H9 (cell line): Measurements from ENCODE around the gene CRABP1. TPM values are rescaled to one million over a fixed set of nuclear protein-coding genes. Genes with fewer than 3 reads are reported as not detected.

Experiments used
- DNase-seq: peaks from one replicate; pipeline ENCODE4 v3.0.0-alpha.2; 2017
- H2AFZ ChIP-seq: one replicate; pipeline ENCODE4 v1.6.1; 2013; ENCODE audit warnings: mild to moderate bottlenecking, low read length, control low read depth, moderate library complexity
- H2AK5ac ChIP-seq: 2 replicates; pipeline ENCODE4 v1.6.1; 2013; ENCODE audit warnings: low read length, control low read depth, mixed read lengths; ENCODE audit not compliant: insufficient read length
- H2BK120ac ChIP-seq: one replicate; pipeline ENCODE4 v1.6.1; 2013; ENCODE audit warnings: low read depth, mild to moderate bottlenecking, low read length, control low read depth, inconsistent platforms; ENCODE audit not compliant: poor library complexity, severe bottlenecking
- H2BK12ac ChIP-seq: 2 replicates; pipeline ENCODE4 v1.6.1; 2013; ENCODE audit warnings: low read length, control low read depth, mixed read lengths, low read depth; ENCODE audit not compliant: insufficient read length
- H2BK15ac ChIP-seq: 2 replicates; pipeline ENCODE4 v1.6.1; 2013; ENCODE audit warnings: low read depth, low read length, control low read depth
- H2BK20ac ChIP-seq: one replicate; pipeline ENCODE4 v1.6.1; 2013; ENCODE audit warnings: low read depth, mild to moderate bottlenecking, low read length, control low read depth, inconsistent platforms; ENCODE audit not compliant: poor library complexity, severe bottlenecking
- H2BK5ac ChIP-seq: 2 replicates; pipeline ENCODE4 v1.6.1; 2013; ENCODE audit warnings: low read length, control low read depth, mixed read lengths; ENCODE audit not compliant: insufficient read length
- H3K14ac ChIP-seq: 2 replicates; pipeline ENCODE4 v1.6.1; 2013; ENCODE audit warnings: low read length, control low read depth; ENCODE audit not compliant: insufficient read depth
- H3K18ac ChIP-seq: 2 replicates; pipeline ENCODE4 v1.6.1; 2013; ENCODE audit warnings: low read depth, mild to moderate bottlenecking, mixed read lengths, low read length, control low read depth; ENCODE audit not compliant: insufficient read length
- H3K23ac ChIP-seq: 2 replicates; pipeline ENCODE4 v1.6.1; 2013; ENCODE audit warnings: low read length, control low read depth, mixed read lengths, low read depth; ENCODE audit not compliant: insufficient read length
- H3K23me2 ChIP-seq: 2 replicates; pipeline ENCODE4 v1.6.1; 2013; ENCODE audit warnings: low read depth, mild to moderate bottlenecking, mixed read lengths, low read length, control low read depth; ENCODE audit not compliant: insufficient read length, poor library complexity, severe bottlenecking
- H3K27ac ChIP-seq: 2 replicates; pipeline ENCODE4 v1.5.1; 2013; ENCODE audit warnings: low read length, control low read depth, mixed read lengths, low read depth; ENCODE audit not compliant: insufficient read length
- H3K27me3 ChIP-seq: 2 replicates; pipeline ENCODE4 v1.6.1; 2013; ENCODE audit warnings: low read length, control low read depth, inconsistent platforms; ENCODE audit not compliant: insufficient read depth
- H3K4ac ChIP-seq: 2 replicates; pipeline ENCODE4 v1.6.1; 2013; ENCODE audit warnings: low read depth, mild to moderate bottlenecking, control low read depth, inconsistent platforms, low read length, moderate library complexity
- H3K4me1 ChIP-seq: 2 replicates; pipeline ENCODE4 v1.6.1; 2013; ENCODE audit warnings: low read length, control low read depth, inconsistent platforms; ENCODE audit not compliant: insufficient read depth
- H3K4me2 ChIP-seq: 2 replicates; pipeline ENCODE4 v1.6.1; 2013; ENCODE audit warnings: low read length, control low read depth, mixed read lengths; ENCODE audit not compliant: insufficient read length, insufficient read depth
- H3K56ac ChIP-seq: 2 replicates; pipeline ENCODE4 v1.6.1; 2013; ENCODE audit warnings: low read depth, mild to moderate bottlenecking, mixed read lengths, low read length, control low read depth; ENCODE audit not compliant: insufficient read length
- H3K79me1 ChIP-seq: 2 replicates; pipeline ENCODE4 v1.6.1; 2013; ENCODE audit warnings: low read depth, mild to moderate bottlenecking, moderate library complexity, low read length, control low read depth, inconsistent platforms; ENCODE audit not compliant: insufficient read depth, poor library complexity, severe bottlenecking
- H3K79me2 ChIP-seq: 2 replicates; pipeline ENCODE4 v1.6.1; 2013; ENCODE audit warnings: low read length, control low read depth, inconsistent platforms; ENCODE audit not compliant: insufficient read depth
- H3K9ac ChIP-seq: 2 replicates; pipeline ENCODE4 v1.6.1; 2013; ENCODE audit warnings: low read length, control low read depth, mixed read lengths; ENCODE audit not compliant: insufficient read length; ENCODE audit errors: extremely low read depth
- H3K9me3 ChIP-seq: one replicate; pipeline ENCODE4 v1.6.1; 2013; ENCODE audit warnings: low read depth, low read length, inconsistent platforms; ENCODE audit not compliant: control insufficient read depth
- H3T11ph ChIP-seq: one replicate; pipeline ENCODE4 v1.6.1; 2013; ENCODE audit warnings: mild to moderate bottlenecking, low read length, control low read depth, inconsistent platforms
- H4K20me1 ChIP-seq: one replicate; pipeline ENCODE4 v1.6.1; 2013; ENCODE audit not compliant: control insufficient read depth, insufficient read length, insufficient read depth
- H4K5ac ChIP-seq: 2 replicates; pipeline ENCODE4 v1.6.1; 2013; ENCODE audit warnings: low read depth, mild to moderate bottlenecking, mixed read lengths, low read length, control low read depth; ENCODE audit not compliant: insufficient read length
- H4K8ac ChIP-seq: replicated peaks from 2 replicates; pipeline ENCODE4 v1.6.1; 2013; ENCODE audit warnings: low read length, control low read depth, mixed read lengths, low read depth; ENCODE audit not compliant: insufficient read length
- H4K91ac ChIP-seq: 2 replicates; pipeline ENCODE4 v1.6.1; 2013; ENCODE audit warnings: low read depth, mild to moderate bottlenecking, moderate library complexity, mixed read lengths, low read length, control low read depth; ENCODE audit not compliant: insufficient read length
- H3K27ac Mint-ChIP-seq, 3 experiments: 2 replicates in 2 of 3; 3 replicates in 1 of 3; pipeline ENCODE4 v1.8.0; 2020 to 2021; ENCODE audit warnings: mixed read lengths in 3 of 3, mild to moderate bottlenecking in 1 of 3, moderate library complexity in 1 of 3
- H3K27me3 Mint-ChIP-seq: 2 replicates; pipeline ENCODE4 v1.8.0; 2021; ENCODE audit warnings: low read depth, mild to moderate bottlenecking, moderate library complexity, mixed read lengths
- H3K36me3 Mint-ChIP-seq, 3 experiments: 2 replicates in 2 of 3; 3 replicates in 1 of 3; pipeline ENCODE4 v1.8.0; 2020 to 2021; ENCODE audit warnings: low read depth in 3 of 3, mixed read lengths in 3 of 3; ENCODE audit not compliant: insufficient read depth in 1 of 3
- H3K4me1 Mint-ChIP-seq, 2 experiments: 2 replicates each; pipeline ENCODE4 v1.8.0; 2020; ENCODE audit warnings: mixed read lengths in 2 of 2
- H3K4me3 Mint-ChIP-seq, 2 experiments: 2 replicates in 1 of 2; 3 replicates in 1 of 2; pipeline ENCODE4 v1.8.0; 2020 to 2021; ENCODE audit warnings: mild to moderate bottlenecking in 2 of 2, mixed read lengths in 2 of 2, moderate library complexity in 1 of 2
- H3K9me3 Mint-ChIP-seq, 2 experiments: 2 replicates in 1 of 2; 3 replicates in 1 of 2; pipeline ENCODE4 v1.8.0; 2020; ENCODE audit warnings: mild to moderate bottlenecking in 2 of 2, mixed read lengths in 2 of 2, moderate library complexity in 1 of 2
- CTCF ChIP-seq: fragments of 200-600 bp; sonication (generic); conservative IDR thresholded peaks from 3 replicates; pipeline ENCODE4 v1.8.0; 2021; ENCODE audit warnings: antibody characterized with exemption, mild to moderate bottlenecking
- WGBS: extraction: QIAGEN DNeasy Blood & Tissue Kit; methylation state at CpG from one replicate; pipeline ENCODE4 v1.1.7; 2013; ENCODE audit warnings: missing lambda C conversion rate, low lambda C conversion rate, mixed read lengths; ENCODE audit not compliant: insufficient read length; ENCODE audit errors: extremely low coverage; 5-methylcytosine and 5-hydroxymethylcytosine counted together
- total RNA-seq: library from RNA; stranded (reverse); gene quantifications from 2 replicates; pipeline ENCODE4 v1.2.1, GENCODE V29; 2021

CRABP1 gene
- total RNA-seq, 1 experiment from 2014 or later = 93.1 TPM

GRCh38 chr15:78388865-78389264 lies 48.7 kb downstream of the CRABP1 start:
- no peak for TF ChIP-seq CTCF
- Mint-ChIP-seq H3K4me1 (peaks cover 40 to 64% of the 10 kb centered on the region in 2 experiments), H3K9me3 (peaks cover 3 to 8% of the 10 kb centered on the region in 2 experiments; a peak in 2 of 5 replicates), H3K27me3 (peaks cover 13% of the 10 kb centered on the region), H3K27ac (peak overlapping the region in 2 of 3 experiments; percentile 13 to 62; a peak in 2 of 7 replicates), H3K36me3 (peaks cover 0 to 5% (median 2%) of the 10 kb centered on the region in 3 experiments; a peak in 2 of 7 replicates), H3K4me3 (peak overlapping the region in 1 of 2 experiments; percentile 21; a peak in 1 of 5 replicates)
- no peak overlapping the region for H2AK5ac ChIP-seq
- no peaks in the 10 kb centered on the region for H3K79me1 ChIP-seq
- H3K27me3 ChIP-seq = no peaks in the 10 kb centered on the region
- H3T11ph ChIP-seq = no peak overlapping the region
- no peak overlapping the region for H4K91ac ChIP-seq
- no peak overlapping the region for H3K18ac ChIP-seq
- no peak overlapping the region for H3K27ac ChIP-seq
- H3K79me2 ChIP-seq = no peaks in the 10 kb centered on the region
- H4K8ac ChIP-seq = no peak overlapping the region
- H2BK5ac ChIP-seq = no peak overlapping the region
- no peak overlapping the region for H2BK120ac ChIP-seq
- H2AFZ ChIP-seq = no peak overlapping the region
- H3K56ac ChIP-seq = no peak overlapping the region
- H3K9ac ChIP-seq = no peak overlapping the region
- H3K9me3 ChIP-seq = no peaks in the 10 kb centered on the region
- no peak overlapping the region for H2BK12ac ChIP-seq
- H4K20me1 ChIP-seq = no peaks in the 10 kb centered on the region
- no peak overlapping the region for H3K14ac ChIP-seq
- no peak overlapping the region for H2BK15ac ChIP-seq
- no peak overlapping the region for H2BK20ac ChIP-seq
- no peak overlapping the region for H4K5ac ChIP-seq
- no peak overlapping the region for H3K4ac ChIP-seq
- no peak for DNase-seq
- H3K23ac ChIP-seq = no peak overlapping the region
- WGBS = no CpG with 5 or more reads among the region's 12 CpGs
- H3K4me2 ChIP-seq = no peak overlapping the region
- H3K23me2 ChIP-seq = no peaks in the 10 kb centered on the region
- peaks cover 5% of the 10 kb centered on the region for H3K4me1 ChIP-seq
